Activated CD4-positive, alpha-beta T cell treated with anti-CD3 and anti-CD28 coated beads for 24 hours (primary cell): ENCODE measurements around the gene PRKAR2B.
"Not testable (repeated sequence)": the region's sequence is repeated elsewhere in the genome, so short reads cannot be mapped to it uniquely, and the experiment has no call there.

ENCODE experiments used
- DNase-seq, 2 donors: peaks; one replicate each; pipeline ENCODE4 v3.0.0-alpha.2; 2020; ENCODE audit warnings: low read depth in 2 of 2

PRKAR2B gene

GRCh38 chr7:107119376-107120105 lies 75.0 kb downstream of the PRKAR2B start:
- no peak for DNase-seq

- DNase-seq, result no peak
Observed at GRCh38 chr7:107122486-107122911, 78.0 kb downstream of the PRKAR2B start.

GRCh38 chr7:107123392-107123791 lies 78.9 kb downstream of the PRKAR2B start:
- DNase-seq, result no peak

GRCh38 chr7:107125475-107125874 lies 81.0 kb downstream of the PRKAR2B start:
- no peak for DNase-seq

- no peak for DNase-seq
Observed at GRCh38 chr7:107128217-107128616, 83.7 kb downstream of the PRKAR2B start.

GRCh38 chr7:107128748-107129147 lies 84.2 kb downstream of the PRKAR2B start:
- DNase-seq, result no peak

GRCh38 chr7:107130487-107131220 lies 86.1 kb downstream of the PRKAR2B start:
- DNase-seq, result no peak

GRCh38 chr7:107133396-107133795 lies 88.9 kb downstream of the PRKAR2B start:
- DNase-seq, result no peak

- DNase-seq, result no peak
Observed at GRCh38 chr7:107138696-107139420, 94.4 kb downstream of the PRKAR2B start.

- not testable (repeated sequence) for DNase-seq
Observed at GRCh38 chr7:107143875-107144274, 99.4 kb downstream of the PRKAR2B start.

GRCh38 chr7:107145067-107145838 lies 100.7 kb downstream of the PRKAR2B start:
- DNase-seq, result no peak

GRCh38 chr7:107147464-107148393 lies 103.2 kb downstream of the PRKAR2B start:
- DNase-seq, result no peak

GRCh38 chr7:107148721-107149120 lies 104.2 kb downstream of the PRKAR2B start:
- DNase-seq, result no peak

GRCh38 chr7:107149863-107150262 lies 105.4 kb downstream of the PRKAR2B start:
- no peak for DNase-seq

GRCh38 chr7:107150375-107151073 lies 106.0 kb downstream of the PRKAR2B start:
- DNase-seq, result peak; percentile 59 to 63

GRCh38 chr7:107151538-107151937 lies 107.0 kb downstream of the PRKAR2B start:
- DNase-seq, result no peak

GRCh38 chr7:107152011-107152410 lies 107.5 kb downstream of the PRKAR2B start:
- no peak for DNase-seq

GRCh38 chr7:107154826-107155225 lies 110.3 kb downstream of the PRKAR2B start:
- DNase-seq, result no peak

GRCh38 chr7:107155726-107156125 lies 111.2 kb downstream of the PRKAR2B start:
- DNase-seq, result not testable (repeated sequence)

- DNase-seq, result no peak
Observed at GRCh38 chr7:107157091-107157490, 112.6 kb downstream of the PRKAR2B start.
